Fibroblast of villous mesenchyme (primary cell): ENCODE measurements around the gene NXPE1. TPM values are rescaled to one million over a fixed set of nuclear protein-coding genes. Genes with fewer than 3 reads are reported as not detected.
A peak's percentile ranks its signal among the peaks of the same experiment; 100 is the strongest.

Source experiments
- DNase-seq: peaks from one replicate; pipeline ENCODE4 v3.0.0-alpha.2; 2010; ENCODE audit warnings: low read depth
- H3K4me3 ChIP-seq: 2 replicates; pipeline ENCODE4 v1.5.1; 2011; ENCODE audit warnings: low read depth, mild to moderate bottlenecking, low read length
- CTCF ChIP-seq: IDR thresholded peaks from 2 replicates; pipeline ENCODE4 v1.5.1; 2012; ENCODE audit warnings: low read depth, mild to moderate bottlenecking, low read length; ENCODE audit not compliant: insufficient read depth
- total RNA-seq: library from RNA; depleted of rRNA; stranded (reverse); fragments of >200 nt; gene quantifications from 2 replicates; pipeline ENCODE4 v1.2.3, GENCODE V29; 2012

Gene NXPE1
- total RNA-seq, 1 donor = not detected

- no peak for DNase-seq
- no peak for TF ChIP-seq CTCF
- H3K4me3 ChIP-seq = no peak overlapping the region
These were observed 27.8 kb upstream of the NXPE1 start for GRCh38 chr11:114587398-114587953.

GRCh38 chr11:114586797-114587196, 27.1 kb upstream of the NXPE1 start:
- peak; percentile 63 for DNase-seq
- peak; percentile 56 for TF ChIP-seq CTCF
- no peak overlapping the region for H3K4me3 ChIP-seq

- TF ChIP-seq CTCF = no peak
- no peak overlapping the region for H3K4me3 ChIP-seq
- DNase-seq = no peak
These were observed 12.0 kb upstream of the NXPE1 start for GRCh38 chr11:114571712-114572111.

- TF ChIP-seq CTCF = no peak
These were observed 10.1 kb upstream of the NXPE1 start for GRCh38 chr11:114569801-114570200.

GRCh38 chr11:114566276-114566675, 6.6 kb upstream of the NXPE1 start:
- no peak overlapping the region for H3K4me3 ChIP-seq
- no peak for DNase-seq
- no peak for TF ChIP-seq CTCF

More at GRCh38 chr11:114569801-114570200, 10.1 kb upstream of the NXPE1 start:
- peak; percentile 20 for DNase-seq
- no peak overlapping the region for H3K4me3 ChIP-seq

- TF ChIP-seq CTCF = no peak
- H3K4me3 ChIP-seq = no peak overlapping the region
- DNase-seq = no peak
These were observed 5.2 kb upstream of the NXPE1 start for GRCh38 chr11:114564831-114565230.

- peak; percentile 85 for DNase-seq
- H3K4me3 ChIP-seq = peak overlapping the region; percentile 8
- no peak for TF ChIP-seq CTCF
These were observed 3.4 kb upstream of the NXPE1 start for GRCh38 chr11:114563077-114563476.
